GM12875 (cell line): Measurements from ENCODE around the gene CORO1C.

Source experiments
- H3K4me3 ChIP-seq: one replicate; pipeline ENCODE4 v1.5.1; 2011; ENCODE audit warnings: low read depth, low read length, control low read depth
- TF ChIP-seq, protein P1 (sequence below): IDR thresholded peaks from 2 replicates; pipeline ENCODE4 v1.5.1; 2011; ENCODE audit warnings: low read depth, mild to moderate bottlenecking, control low read depth, inconsistent platforms, low read length, moderate library complexity, borderline replicate concordance; ENCODE audit not compliant: insufficient read depth

The CORO1C gene

DNA sequence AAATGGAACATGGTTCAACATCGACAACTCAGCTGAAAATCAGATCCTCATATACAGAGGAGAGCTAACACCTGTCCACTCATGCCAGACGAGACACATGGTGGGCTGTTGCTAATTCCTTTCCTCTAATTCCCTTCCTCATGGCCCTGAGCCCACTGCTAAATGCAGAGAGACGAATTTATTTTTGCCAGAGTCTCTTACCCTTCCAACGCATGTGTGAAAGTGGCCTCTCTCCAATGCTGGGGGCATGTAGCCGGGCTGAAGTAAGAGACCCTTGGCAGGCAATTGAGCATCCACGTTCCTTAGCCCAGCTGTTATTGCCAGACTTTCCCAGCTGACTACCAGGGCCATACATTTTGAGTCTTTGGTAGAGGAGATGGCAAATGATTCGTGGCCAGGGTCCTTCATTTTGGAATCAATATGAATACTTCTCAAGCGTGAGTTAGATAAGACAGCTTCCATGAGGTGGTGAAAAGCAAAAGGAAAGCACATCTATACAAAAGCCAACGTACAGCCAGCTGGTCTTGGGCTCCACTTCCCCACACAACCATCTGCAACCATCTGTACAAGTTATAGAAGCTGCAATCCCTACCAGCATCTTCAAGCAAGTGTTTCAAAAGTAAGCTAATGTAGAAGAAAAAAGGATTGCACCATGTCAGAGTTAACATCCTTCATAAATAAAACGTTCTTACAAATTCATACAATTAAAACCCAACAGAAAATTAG lies 28.6 kb downstream of the CORO1C start:
- TF ChIP-seq, protein P1, sequence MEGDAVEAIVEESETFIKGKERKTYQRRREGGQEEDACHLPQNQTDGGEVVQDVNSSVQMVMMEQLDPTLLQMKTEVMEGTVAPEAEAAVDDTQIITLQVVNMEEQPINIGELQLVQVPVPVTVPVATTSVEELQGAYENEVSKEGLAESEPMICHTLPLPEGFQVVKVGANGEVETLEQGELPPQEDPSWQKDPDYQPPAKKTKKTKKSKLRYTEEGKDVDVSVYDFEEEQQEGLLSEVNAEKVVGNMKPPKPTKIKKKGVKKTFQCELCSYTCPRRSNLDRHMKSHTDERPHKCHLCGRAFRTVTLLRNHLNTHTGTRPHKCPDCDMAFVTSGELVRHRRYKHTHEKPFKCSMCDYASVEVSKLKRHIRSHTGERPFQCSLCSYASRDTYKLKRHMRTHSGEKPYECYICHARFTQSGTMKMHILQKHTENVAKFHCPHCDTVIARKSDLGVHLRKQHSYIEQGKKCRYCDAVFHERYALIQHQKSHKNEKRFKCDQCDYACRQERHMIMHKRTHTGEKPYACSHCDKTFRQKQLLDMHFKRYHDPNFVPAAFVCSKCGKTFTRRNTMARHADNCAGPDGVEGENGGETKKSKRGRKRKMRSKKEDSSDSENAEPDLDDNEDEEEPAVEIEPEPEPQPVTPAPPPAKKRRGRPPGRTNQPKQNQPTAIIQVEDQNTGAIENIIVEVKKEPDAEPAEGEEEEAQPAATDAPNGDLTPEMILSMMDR: no peak

DNA sequence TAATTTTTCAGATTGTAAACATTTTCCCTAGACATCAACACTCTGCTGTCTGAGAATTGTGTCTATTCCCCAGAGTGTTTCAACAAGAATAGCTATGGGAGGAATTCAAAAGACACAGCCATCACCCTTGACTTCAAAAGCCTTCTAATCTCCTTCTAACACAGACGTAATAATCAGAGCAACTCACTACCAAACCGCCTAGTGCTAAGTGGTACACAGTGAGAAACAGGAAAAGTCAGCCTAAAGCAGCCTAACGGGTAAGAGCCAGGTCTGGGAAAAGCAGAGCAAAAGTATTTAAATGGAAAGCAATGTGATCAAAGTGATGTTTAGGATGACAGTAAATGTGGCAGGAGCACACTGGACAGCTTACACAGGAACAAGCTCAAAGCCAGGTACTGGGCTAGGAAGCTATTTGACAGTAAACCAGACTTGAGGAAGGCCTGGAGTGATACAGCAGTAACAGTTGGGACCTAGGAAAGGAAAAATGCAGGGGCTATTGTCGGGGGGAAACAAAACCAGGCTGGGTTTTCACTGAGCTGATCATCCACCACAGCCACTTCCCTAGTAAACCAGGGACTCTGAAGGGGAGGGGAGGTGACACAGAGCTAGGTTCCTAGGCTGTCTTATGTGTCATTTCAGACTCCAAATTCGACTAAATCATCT lies 29.4 kb downstream of the CORO1C start:
- TF ChIP-seq, protein P1: no peak
- no peak overlapping the region for H3K4me3 ChIP-seq

More for the DNA sequence above, 28.6 kb downstream of the CORO1C start:
- no peak overlapping the region for H3K4me3 ChIP-seq

DNA sequence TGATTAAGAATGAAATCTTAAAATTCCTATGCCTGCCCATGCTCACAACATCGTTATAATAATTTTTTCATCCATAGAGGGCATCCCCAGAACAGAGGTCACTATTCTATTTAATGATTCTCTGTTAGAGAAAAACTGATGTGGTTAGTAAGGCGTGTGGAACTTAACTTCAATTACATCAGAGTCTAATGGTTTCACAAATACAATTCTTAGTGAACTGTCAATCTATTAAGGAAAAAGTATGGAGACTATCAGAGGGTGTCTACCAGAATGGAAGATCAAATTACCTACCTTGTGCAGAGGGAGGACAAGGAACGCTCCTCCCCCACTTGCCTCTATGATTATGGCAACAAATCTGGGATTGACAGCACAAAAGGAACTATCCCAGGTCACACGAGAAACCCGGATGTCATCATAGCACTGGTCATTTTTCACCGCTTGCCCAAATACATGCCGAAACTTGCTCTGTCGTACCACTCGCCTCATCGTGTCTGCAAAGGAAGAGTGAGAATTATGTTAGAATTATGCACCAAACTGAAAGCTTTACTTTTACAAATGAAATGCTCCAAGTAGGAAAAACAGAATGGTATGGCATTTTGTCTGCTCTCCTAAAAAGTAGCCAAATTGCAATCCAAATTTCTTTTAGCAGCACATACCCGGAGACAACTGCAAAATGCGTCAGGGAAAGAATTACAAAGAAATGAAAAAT lies 30.3 kb downstream of the CORO1C start:
- no peak overlapping the region for H3K4me3 ChIP-seq
- TF ChIP-seq, protein P1: no peak

DNA sequence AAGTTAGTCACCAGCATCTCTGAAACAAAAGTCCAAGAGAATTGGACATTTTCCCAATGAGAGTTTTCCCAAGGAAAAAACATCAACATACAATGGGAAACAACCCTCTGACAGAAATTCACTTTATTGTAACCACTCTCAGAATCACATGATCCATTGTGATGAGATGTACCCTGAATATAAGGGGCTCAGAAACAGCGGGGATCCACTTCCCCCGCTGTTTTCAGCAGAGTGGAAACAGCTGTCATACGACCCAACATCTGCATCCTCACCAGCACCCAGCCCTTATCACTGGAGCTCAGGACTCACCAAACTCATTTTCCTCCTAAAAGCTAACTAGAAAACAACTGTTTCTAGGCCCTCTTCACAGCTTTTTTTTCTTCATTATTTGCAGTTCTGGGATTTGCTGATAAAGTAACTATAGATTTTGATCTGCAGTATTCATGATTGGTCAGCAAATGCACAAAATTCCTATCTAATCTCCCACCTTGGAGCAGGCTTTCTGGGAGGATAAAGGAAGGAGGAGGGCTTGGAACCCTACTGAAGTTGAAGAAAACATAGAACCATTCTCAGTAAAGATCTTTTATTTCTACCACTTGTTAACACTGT lies 31.3 kb downstream of the CORO1C start:
- no peak overlapping the region for H3K4me3 ChIP-seq
- TF ChIP-seq, protein P1: no peak

DNA sequence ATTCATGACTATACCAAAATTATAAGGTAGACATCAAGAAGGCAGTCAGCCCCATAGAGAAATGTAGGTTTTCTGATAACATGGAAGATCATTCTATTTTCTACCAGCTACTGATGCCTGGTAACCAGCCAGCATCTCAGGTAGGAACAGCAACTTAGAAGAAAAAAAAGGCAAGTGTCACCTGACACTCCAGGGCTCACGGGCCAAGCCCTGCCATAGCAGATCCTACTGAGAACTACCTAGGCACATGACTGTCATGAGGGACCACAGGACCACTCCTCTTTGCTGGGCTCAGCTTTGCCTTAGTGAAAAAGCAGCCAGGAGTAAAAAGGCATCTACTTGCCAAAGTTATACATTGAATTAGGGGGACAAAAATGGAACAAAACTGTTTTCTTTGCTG lies 33.4 kb downstream of the CORO1C start:
- TF ChIP-seq, protein P1: no peak
- H3K4me3 ChIP-seq: no peak overlapping the region

DNA sequence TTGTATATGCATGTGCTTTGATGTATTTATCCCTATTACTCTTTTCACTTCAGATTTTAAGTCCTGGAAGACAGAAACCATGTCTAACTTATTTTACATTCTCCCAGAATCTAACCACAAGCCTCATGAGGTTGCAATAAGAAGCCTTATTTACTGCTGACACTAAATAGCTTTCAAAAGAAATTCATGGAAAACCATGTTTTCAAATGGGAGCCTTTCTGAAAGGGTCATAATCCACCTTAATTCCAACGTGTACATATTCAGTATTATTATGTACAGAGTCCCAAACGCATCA lies 34.4 kb downstream of the CORO1C start:
- H3K4me3 ChIP-seq: no peak overlapping the region
- TF ChIP-seq, protein P1: no peak
